Neural cell (in vitro differentiated cells): ENCODE results near the gene CD247. TPM values are rescaled to one million over a fixed set of nuclear protein-coding genes. Genes with fewer than 3 reads are reported as not detected.

Experiments used
- H2AFZ ChIP-seq: fragments of 200-600, 300-800 bp; sonication (generic), shearing (Covaris generic); 2 replicates; pipeline ENCODE4 v1.6.0; 2014; ENCODE audit warnings: low read depth, mild to moderate bottlenecking, antibody characterized with exemption, low read length, moderate library complexity
- H3F3A ChIP-seq: fragments of 200-600 bp; shearing (Covaris generic); 2 replicates; pipeline ENCODE4 v1.6.1; 2016; ENCODE audit warnings: mild to moderate bottlenecking, moderate library complexity, mixed read lengths, antibody characterized with exemption, low read length; ENCODE audit not compliant: insufficient read depth, poor library complexity, severe bottlenecking
- H3K27ac ChIP-seq: fragments of 200-600, 300-800 bp; sonication (generic), shearing (Covaris generic); 2 replicates; pipeline ENCODE4 v1.5.1; 2014; ENCODE audit warnings: mild to moderate bottlenecking, low read length, moderate library complexity
- H3K27me3 ChIP-seq: fragments of 300-800, 200-600 bp; sonication (generic), shearing (Covaris generic); 2 replicates; pipeline ENCODE4 v1.6.0; 2014; ENCODE audit warnings: mild to moderate bottlenecking, low read depth, low read length, moderate library complexity; ENCODE audit not compliant: insufficient read depth
- H3K36me3 ChIP-seq: fragments of 300-800, 200-600 bp; sonication (generic), shearing (Covaris generic); 2 replicates; pipeline ENCODE4 v1.5.1; 2014; ENCODE audit warnings: mild to moderate bottlenecking, antibody characterized with exemption, low read length, moderate library complexity; ENCODE audit not compliant: insufficient read depth
- H3K4me2 ChIP-seq: fragments of 300-800, 200-600 bp; sonication (generic), shearing (Covaris generic); 2 replicates; pipeline ENCODE4 v1.6.0; 2014; ENCODE audit warnings: mild to moderate bottlenecking, low read length
- H3K4me3 ChIP-seq: fragments of 300-800, 200-600 bp; sonication (generic), shearing (Covaris generic); 2 replicates; pipeline ENCODE4 v1.5.1; 2014; ENCODE audit warnings: mild to moderate bottlenecking, low read length, moderate library complexity
- H3K79me2 ChIP-seq: fragments of 200-600 bp; shearing (Covaris generic); replicated peaks from 2 replicates; pipeline ENCODE4 v1.6.0; 2014; ENCODE audit warnings: mild to moderate bottlenecking, low read length, moderate library complexity; ENCODE audit not compliant: insufficient read depth
- H3K9ac ChIP-seq: fragments of 300-800, 200-600 bp; sonication (generic), shearing (Covaris generic); 2 replicates; pipeline ENCODE4 v1.6.1; 2016; ENCODE audit warnings: mild to moderate bottlenecking, low read length, mixed read lengths
- H3K9me2 ChIP-seq: fragments of 200-600 bp; shearing (Covaris generic); 2 replicates; pipeline ENCODE4 v1.6.1; 2016; ENCODE audit warnings: mild to moderate bottlenecking, low read length, mixed read lengths; ENCODE audit not compliant: insufficient read depth
- H3K9me3 ChIP-seq: fragments of 200-600, 300-800 bp; sonication (generic), shearing (Covaris generic); 2 replicates; pipeline ENCODE4 v1.6.1; 2016; ENCODE audit warnings: mild to moderate bottlenecking, mixed run types, low read length, moderate library complexity, mixed read lengths
- H4K20me1 ChIP-seq: fragments of 200-600 bp; shearing (Covaris generic); 2 replicates; pipeline ENCODE4 v1.6.1; 2016; ENCODE audit warnings: mild to moderate bottlenecking, mixed run types; ENCODE audit not compliant: insufficient read depth
- CTCF ChIP-seq: fragments of 450-650 bp; IDR thresholded peaks from 2 replicates; pipeline ENCODE4 v1.5.1; 2014; ENCODE audit warnings: antibody characterized with exemption, mild to moderate bottlenecking, moderate library complexity; ENCODE audit not compliant: poor library complexity, severe bottlenecking
- EP300 ChIP-seq: fragments of 450-650 bp; conservative IDR thresholded peaks from 2 replicates; pipeline ENCODE4 v1.6.1; 2014; ENCODE audit warnings: antibody characterized with exemption, mild to moderate bottlenecking, moderate library complexity; ENCODE audit not compliant: poor library complexity, severe bottlenecking
- EZH2 ChIP-seq: fragments of 200-600, 300-800 bp; shearing (Covaris generic), sonication (generic); IDR thresholded peaks from 2 replicates; pipeline ENCODE4 v1.6.1; 2014; ENCODE audit warnings: antibody characterized with exemption, low read length, borderline replicate concordance, mild to moderate bottlenecking; ENCODE audit not compliant: insufficient read depth, poor library complexity, severe bottlenecking
- MXI1 ChIP-seq: fragments of 450-650 bp; conservative IDR thresholded peaks from 2 replicates; pipeline ENCODE4 v1.6.1; 2014; ENCODE audit warnings: antibody characterized with exemption, mild to moderate bottlenecking; ENCODE audit not compliant: poor library complexity, severe bottlenecking
- POLR2AphosphoS5 ChIP-seq: IDR thresholded peaks from 2 replicates; pipeline ENCODE4 v1.6.1; 2012
- RAD21 ChIP-seq: fragments of 450-650 bp; conservative IDR thresholded peaks from 2 replicates; pipeline ENCODE4 v1.6.1; 2014; ENCODE audit warnings: antibody characterized with exemption, mild to moderate bottlenecking, moderate library complexity
- REST ChIP-seq: IDR thresholded peaks from 2 replicates; pipeline ENCODE4 v1.6.1; 2012; ENCODE audit warnings: borderline replicate concordance
- SMC3 ChIP-seq: fragments of 450-650 bp; conservative IDR thresholded peaks from 2 replicates; pipeline ENCODE4 v1.6.1; 2014; ENCODE audit warnings: antibody characterized with exemption, mild to moderate bottlenecking, moderate library complexity; ENCODE audit not compliant: poor library complexity
- TAF1 ChIP-seq: IDR thresholded peaks from 2 replicates; pipeline ENCODE4 v1.6.1; 2012; ENCODE audit warnings: low read depth
- polyA plus RNA-seq: library from polyadenylated mRNA; depleted of rRNA; stranded (reverse); fragments of >200 nt; gene quantifications from 2 replicates; pipeline ENCODE4 v1.2.3, GENCODE V29; 2014

CD247 gene
- polyA plus RNA-seq, 1 donor from 2014 or later: not detected

GRCh38 chr1:167428395-167428794 lies 89.9 kb downstream of the CD247 start:
- H3K27ac ChIP-seq: no peak overlapping the region
- no peak for TF ChIP-seq CTCF
- no peak for TF ChIP-seq EP300
- no peak for TF ChIP-seq REST
- no peak for TF ChIP-seq POLR2AphosphoS5
- no peak for TF ChIP-seq EZH2
- no peak for TF ChIP-seq SMC3
- H3F3A ChIP-seq: no peaks in the 10 kb centered on the region
- no peak overlapping the region for H2AFZ ChIP-seq
- no peak overlapping the region for H3K4me2 ChIP-seq
- no peaks in the 10 kb centered on the region for H3K79me2 ChIP-seq
- H3K9ac ChIP-seq: no peak overlapping the region
- H3K9me2 ChIP-seq: no peaks in the 10 kb centered on the region
- no peaks in the 10 kb centered on the region for H3K27me3 ChIP-seq
- H4K20me1 ChIP-seq: no peaks in the 10 kb centered on the region
- H3K9me3 ChIP-seq: no peaks in the 10 kb centered on the region
- H3K4me3 ChIP-seq: no peak overlapping the region
- no peaks in the 10 kb centered on the region for H3K36me3 ChIP-seq

GRCh38 chr1:167427848-167428247 lies 90.5 kb downstream of the CD247 start:
- no peak overlapping the region for H3K9ac ChIP-seq
- H3K9me2 ChIP-seq: no peaks in the 10 kb centered on the region
- H3K4me2 ChIP-seq: no peak overlapping the region
- no peak overlapping the region for H2AFZ ChIP-seq
- H3F3A ChIP-seq: no peaks in the 10 kb centered on the region
- no peaks in the 10 kb centered on the region for H4K20me1 ChIP-seq
- H3K36me3 ChIP-seq: no peaks in the 10 kb centered on the region
- H3K9me3 ChIP-seq: no peaks in the 10 kb centered on the region
- no peak overlapping the region for H3K27ac ChIP-seq
- no peak overlapping the region for H3K4me3 ChIP-seq
- H3K27me3 ChIP-seq: no peaks in the 10 kb centered on the region
- no peaks in the 10 kb centered on the region for H3K79me2 ChIP-seq
- TF ChIP-seq EZH2 (no peak), CTCF (no peak), EP300 (no peak), REST (no peak), SMC3 (no peak), TAF1 (no peak), POLR2AphosphoS5 (no peak), RAD21 (no peak), MXI1 (no peak)
